IMR-90 (cell line): ENCODE data around the gene CDK18. TPM values are rescaled to one million over a fixed set of nuclear protein-coding genes. Genes with fewer than 3 reads are reported as not detected.

ENCODE experiments used
- ATAC-seq: fragments of 200-7000 bp; cut with Tn5 transposase; 2 replicates; pipeline ENCODE4 v1.9.1; 2020; ENCODE audit warnings: low read depth, mild to moderate bottlenecking, moderate library complexity
- BruUV-seq: library from RNA; stranded (reverse); fragments of 400-500 nt; replicated peaks from 2 replicates; lab custom pipeline; 2021; lab: Mats Ljungman, UMichigan
- CTCF ChIA-PET: fragments of 300-600 bp; formaldehyde crosslinking; extraction: SDS; loops from one replicate; lab custom pipeline; 2021; ENCODE audit warnings: antibody characterized with exemption; lab: Yijun Ruan, JAX
- POLR2A ChIA-PET: fragments of 300-600 bp; sonication (Branson Sonifier 250); formaldehyde crosslinking; loops from one replicate; lab custom pipeline; 2022; ENCODE audit warnings: antibody characterized with exemption; ENCODE audit not compliant: unreplicated experiment; lab: Charles Lee
- DNase-seq: peaks from one replicate; pipeline ENCODE4 v3.0.0; 2013
- H2AFZ ChIP-seq: replicated peaks from 2 replicates; pipeline ENCODE3; 2013; ENCODE audit warnings: low read length, mild to moderate bottlenecking; ENCODE audit not compliant: poor library complexity
- H2AK5ac ChIP-seq: 2 replicates; pipeline ENCODE4 v1.6.1; 2013; ENCODE audit warnings: low read depth, low read length, inconsistent platforms
- H2AK9ac ChIP-seq: replicated peaks from 2 replicates; pipeline ENCODE3; 2013; ENCODE audit warnings: mild to moderate bottlenecking, low read depth, low read length, moderate library complexity; ENCODE audit not compliant: poor library complexity
- H2BK120ac ChIP-seq: 2 replicates; pipeline ENCODE4 v1.6.1; 2013; ENCODE audit warnings: low read depth, low read length, inconsistent platforms
- H2BK15ac ChIP-seq: 3 replicates; pipeline ENCODE4 v1.6.1; 2013; ENCODE audit warnings: low read depth, low read length, inconsistent platforms
- H2BK20ac ChIP-seq: 2 replicates; pipeline ENCODE4 v1.6.1; 2013; ENCODE audit warnings: low read depth, mild to moderate bottlenecking, inconsistent platforms, low read length, moderate library complexity
- H2BK5ac ChIP-seq: 2 replicates; pipeline ENCODE4 v1.6.1; 2013; ENCODE audit warnings: mild to moderate bottlenecking, low read depth, low read length, inconsistent platforms; ENCODE audit not compliant: poor library complexity, severe bottlenecking
- H3K14ac ChIP-seq: replicated peaks from 2 replicates; pipeline ENCODE4 v1.6.1; 2013; ENCODE audit warnings: low read depth, low read length, inconsistent platforms
- H3K18ac ChIP-seq: 2 replicates; pipeline ENCODE4 v1.6.1; 2013; ENCODE audit warnings: low read depth, low read length, control low read depth
- H3K23ac ChIP-seq: 2 replicates; pipeline ENCODE4 v1.6.1; 2013; ENCODE audit warnings: low read depth, low read length, inconsistent platforms
- H3K27ac ChIP-seq: 2 replicates; pipeline ENCODE4 v1.5.1; 2013; ENCODE audit warnings: mild to moderate bottlenecking, control low read depth, low read length; ENCODE audit not compliant: insufficient read depth
- H3K27me3 ChIP-seq: 2 replicates; pipeline ENCODE4 v1.6.1; 2013; ENCODE audit warnings: low read length; ENCODE audit not compliant: control insufficient read depth, insufficient read depth
- H3K36me3 ChIP-seq: 2 replicates; pipeline ENCODE4 v1.6.1; 2013; ENCODE audit warnings: low read length, mixed read lengths; ENCODE audit not compliant: control insufficient read depth, insufficient read depth
- H3K4ac ChIP-seq: 2 replicates; pipeline ENCODE4 v1.6.1; 2013; ENCODE audit warnings: low read depth, low read length, inconsistent platforms
- H3K4me1 ChIP-seq: 2 replicates; pipeline ENCODE4 v1.6.1; 2013; ENCODE audit warnings: low read length, mixed read lengths; ENCODE audit not compliant: control insufficient read depth, insufficient read depth
- H3K4me2 ChIP-seq: 2 replicates; pipeline ENCODE4 v1.6.1; 2013; ENCODE audit warnings: low read depth, mild to moderate bottlenecking, control low read depth, low read length, moderate library complexity
- H3K4me3 ChIP-seq: 2 replicates; pipeline ENCODE4 v1.5.1; 2013; ENCODE audit warnings: low read depth, mild to moderate bottlenecking, control low read depth, low read length, moderate library complexity; ENCODE audit not compliant: insufficient read depth
- H3K56ac ChIP-seq: 2 replicates; pipeline ENCODE4 v1.6.1; 2013; ENCODE audit warnings: low read length, inconsistent platforms; ENCODE audit not compliant: insufficient read depth; ENCODE audit errors: extremely low read depth
- H3K79me1 ChIP-seq, 2 experiments: 2 replicates each; pipeline ENCODE4 v1.6.1; 2013; ENCODE audit warnings: low read length in 2 of 2, inconsistent platforms in 1 of 2, low read depth in 1 of 2
- H3K9ac ChIP-seq: 2 replicates; pipeline ENCODE4 v1.6.1; 2013; ENCODE audit warnings: low read depth, low read length, control low read depth
- H3K9me1 ChIP-seq: 2 replicates; pipeline ENCODE4 v1.6.1; 2013; ENCODE audit warnings: low read length, inconsistent platforms; ENCODE audit not compliant: insufficient read depth
- H3K9me3 ChIP-seq: 2 replicates; pipeline ENCODE4 v1.6.1; 2013; ENCODE audit warnings: low read length; ENCODE audit not compliant: control insufficient read depth, insufficient read depth
- H4K20me1 ChIP-seq: 2 replicates; pipeline ENCODE4 v1.6.1; 2013; ENCODE audit warnings: low read length, inconsistent platforms; ENCODE audit not compliant: insufficient read depth
- H4K5ac ChIP-seq: 2 replicates; pipeline ENCODE4 v1.6.1; 2013; ENCODE audit warnings: mild to moderate bottlenecking, low read depth, low read length, control low read depth
- H4K8ac ChIP-seq, 2 experiments: 2 replicates each; pipeline ENCODE4 v1.6.1; 2013; ENCODE audit warnings: low read depth in 2 of 2, low read length in 2 of 2, control low read depth in 1 of 2, inconsistent platforms in 1 of 2
- H4K91ac ChIP-seq: 2 replicates; pipeline ENCODE4 v1.6.1; 2013; ENCODE audit warnings: low read depth, low read length, inconsistent platforms; ENCODE audit not compliant: insufficient read depth
- BHLHE40 ChIP-seq: fragments of 150-350 bp; IDR thresholded peaks from 2 replicates; pipeline ENCODE4 v1.6.1; 2016; ENCODE audit warnings: mild to moderate bottlenecking, low read depth, low read length
- CEBPB ChIP-seq: IDR thresholded peaks from 2 replicates; pipeline ENCODE4 v1.6.1; 2012; ENCODE audit warnings: low read depth, low read length, improper control_type of control experiment
- CHD1 ChIP-seq: IDR thresholded peaks from 2 replicates; pipeline ENCODE4 v1.6.1; 2012; ENCODE audit warnings: low read depth, low read length, improper control_type of control experiment
- CTCF ChIP-seq: conservative IDR thresholded peaks from 2 replicates; pipeline ENCODE4 v1.5.1; 2012; ENCODE audit warnings: mild to moderate bottlenecking, low read depth, low read length, improper control_type of control experiment
- ELK1 ChIP-seq: fragments of 150-350 bp; IDR thresholded peaks from 2 replicates; pipeline ENCODE4 v1.6.1; 2016; ENCODE audit warnings: low read depth, mild to moderate bottlenecking, low read length, moderate library complexity, borderline replicate concordance
- FOS ChIP-seq: fragments of 150-350 bp; IDR thresholded peaks from 2 replicates; pipeline ENCODE4 v1.6.1; 2016; ENCODE audit warnings: low read depth, low read length
- MAFK ChIP-seq: IDR thresholded peaks from 2 replicates; pipeline ENCODE4 v1.6.1; 2012; ENCODE audit warnings: low read depth, low read length, improper control_type of control experiment
- MAZ ChIP-seq: IDR thresholded peaks from 2 replicates; pipeline ENCODE4 v1.6.1; 2012; ENCODE audit warnings: low read depth, mild to moderate bottlenecking, low read length, improper control_type of control experiment, moderate library complexity, borderline replicate concordance
- MXI1 ChIP-seq: IDR thresholded peaks from 2 replicates; pipeline ENCODE4 v1.6.1; 2012; ENCODE audit warnings: low read depth, mild to moderate bottlenecking, low read length, moderate library complexity, borderline replicate concordance
- NFE2L2 ChIP-seq: fragments of 150-350 bp; IDR thresholded peaks from 2 replicates; pipeline ENCODE4 v1.6.1; 2016; ENCODE audit warnings: low read depth, mild to moderate bottlenecking, low read length
- POLR2A ChIP-seq: IDR thresholded peaks from 2 replicates; pipeline ENCODE4 v1.6.1; 2012; ENCODE audit warnings: mild to moderate bottlenecking, low read depth, low read length
- RAD21 ChIP-seq: IDR thresholded peaks from 2 replicates; pipeline ENCODE4 v1.6.1; 2012; ENCODE audit warnings: low read length, improper control_type of control experiment
- RCOR1 ChIP-seq: IDR thresholded peaks from 2 replicates; pipeline ENCODE4 v1.6.1; 2012; ENCODE audit warnings: mild to moderate bottlenecking, low read length, improper control_type of control experiment; ENCODE audit not compliant: insufficient replicate concordance
- RFX5 ChIP-seq: IDR thresholded peaks from 2 replicates; pipeline ENCODE4 v1.8.0; 2012; ENCODE audit warnings: low read depth, mild to moderate bottlenecking, low read length, moderate library complexity
- SMC3 ChIP-seq: fragments of 150-350 bp; IDR thresholded peaks from 2 replicates; pipeline ENCODE4 v1.6.1; 2016; ENCODE audit warnings: low read depth, mild to moderate bottlenecking, antibody characterized with exemption, low read length, moderate library complexity
- USF2 ChIP-seq: fragments of 150-350 bp; IDR thresholded peaks from 2 replicates; pipeline ENCODE4 v1.6.1; 2017; ENCODE audit warnings: mild to moderate bottlenecking, antibody characterized with exemption, low read length, low read depth
- WGBS, 2 experiments: methylation state at CpG; one replicate each; pipeline versions ENCODE4 v1.1.5 to v1.1.7; 2013; ENCODE audit warnings: missing lambda C conversion rate in 2 of 2; ENCODE audit not compliant: insufficient read length in 1 of 2; ENCODE audit errors: extremely low coverage in 2 of 2; 5-methylcytosine and 5-hydroxymethylcytosine counted together
- dilution Hi-C: fragments of 300-500 bp; cut with HindIII; formaldehyde crosslinking; loops from one replicate; pipeline ENCODE4 v1.14.3; 2018; ENCODE audit warnings: low sequenced_read_pairs; ENCODE audit not compliant: unreplicated experiment
- in situ Hi-C: fragments of 300-500 bp; cut with MboI; formaldehyde crosslinking; loops from 3 replicates; pipeline ENCODE4 v1.14.3; 2019; ENCODE audit warnings: low sequenced_read_pairs, inconsistent platforms, mixed read lengths
- intact Hi-C: fragments of 100-400 bp; cut with micrococcal nuclease; formaldehyde crosslinking; loops from 2 replicates; pipeline ENCODE4 v1.10.0; 2022
- polyA plus RNA-seq, 3 experiments: library from polyadenylated mRNA; depleted of rRNA; stranded (reverse); fragments of >200 nt; gene quantifications; 2 replicates each; pipeline ENCODE4 v1.2.3, GENCODE V29; 2012; ENCODE audit warnings: low replicate concordance in 1 of 3
- total RNA-seq: library from RNA; depleted of rRNA; stranded (reverse); fragments of >200 nt; gene quantifications from 2 replicates; pipeline ENCODE4 v1.2.3, GENCODE V29; 2012

Gene CDK18
- total and polyA plus RNA-seq, 2 of the 4 experiments (the other 2 are of a cell fraction) = 0.18 to 0.48 TPM

GRCh38 chr1:205536759-205537361 lies 32.4 kb downstream of the CDK18 start:
- Histone ChIP-seq H3K79me1 (no peaks in the 10 kb centered on the region), H4K8ac (no peak overlapping the region), H2BK20ac (no peak overlapping the region), H4K91ac (no peak overlapping the region), H2AK9ac (no peak overlapping the region), H3K18ac (no peak overlapping the region), H3K14ac (no peak overlapping the region), H2BK120ac (no peak overlapping the region), H3K56ac (no peak overlapping the region), H3K4me2 (no peak overlapping the region), H3K9me1 (no peaks in the 10 kb centered on the region), H3K27me3 (peaks cover 34% of the 10 kb centered on the region; the same call in 1 of the 2 replicates), H3K9ac (no peak overlapping the region), H3K4me3 (no peak overlapping the region), H2BK5ac (no peak overlapping the region), H3K4me1 (no peaks in the 10 kb centered on the region), H2AK5ac (no peak overlapping the region), H2BK15ac (no peak overlapping the region), H3K23ac (no peak overlapping the region), H3K9me3 (no peaks in the 10 kb centered on the region), H3K36me3 (no peaks in the 10 kb centered on the region), H4K20me1 (no peaks in the 10 kb centered on the region), H2AFZ (no peak overlapping the region), H4K5ac (no peak overlapping the region), H3K27ac (no peak overlapping the region), H3K4ac (no peak overlapping the region)
- DNase-seq = no peak
- no peak for ATAC-seq
- intact Hi-C loops (no loop called here), in situ Hi-C loops (no loop called here), dilution Hi-C loops (no loop called here)
- ChIA-PET CTCF (interaction anchor here (1.1 kb wide), 1 partner anchor 8 kb away, joined by 7 read pairs; no protein-coding TSS in a partner anchor), POLR2A (interaction anchor here (0.7 kb wide), 1 partner anchor 12 kb away, joined by 5 read pairs; no protein-coding TSS in a partner anchor)
- WGBS, 2 experiments = 77% methylated on average over 3 of the region's 9 CpGs; no CpG with 5 or more reads in 1 of the 2 experiments
- BruUV-seq = no TSS peak
- no peak for TF ChIP-seq NFE2L2
- TF ChIP-seq CTCF = no peak
- TF ChIP-seq POLR2A = no peak
- no peak for TF ChIP-seq MAFK
- no peak for TF ChIP-seq CEBPB
- no peak for TF ChIP-seq RAD21
- no peak for TF ChIP-seq RFX5
- no peak for TF ChIP-seq SMC3
- no peak for TF ChIP-seq ELK1
- no peak for TF ChIP-seq FOS
- TF ChIP-seq MXI1 = no peak
- no peak for TF ChIP-seq USF2
- TF ChIP-seq CHD1 = no peak
- TF ChIP-seq BHLHE40 = no peak
- no peak for TF ChIP-seq RCOR1
- TF ChIP-seq MAZ = no peak
